Bronchial epithelial cell (primary cell): ENCODE data around the gene GJB3. TPM values are rescaled to one million over a fixed set of nuclear protein-coding genes. Genes with fewer than 3 reads are reported as not detected.

ENCODE experiments used
- DNase-seq: peaks from one replicate; pipeline ENCODE4 v3.0.0-alpha.2; 2010; ENCODE audit warnings: low read depth
- FAIRE-seq: peaks from 2 replicates; lab custom pipeline; 2011; peaks lifted over from hg19 to GRCh38; lab: Jason Lieb, UNC
- H3K27me3 ChIP-seq: 2 replicates; pipeline ENCODE4 v1.5.1; 2011; ENCODE audit warnings: low read length; ENCODE audit not compliant: control insufficient read depth, insufficient read depth
- H3K36me3 ChIP-seq: 2 replicates; pipeline ENCODE4 v1.5.1; 2011; ENCODE audit warnings: low read length; ENCODE audit not compliant: control insufficient read depth, insufficient read depth
- H3K4me3 ChIP-seq: 2 replicates; pipeline ENCODE4 v1.5.1; 2011; ENCODE audit warnings: mild to moderate bottlenecking, low read depth, low read length, control low read depth
- total RNA-seq: library from RNA; depleted of rRNA; stranded (reverse); fragments of >200 nt; gene quantifications from 2 replicates; pipeline ENCODE4 v1.2.1, GENCODE V29; 2014
- TF ChIP-seq, protein P1 (sequence below): IDR thresholded peaks from 2 replicates; pipeline ENCODE4 v1.5.1; 2011; ENCODE audit warnings: mild to moderate bottlenecking, moderate library complexity, low read length, control low read depth, inconsistent platforms; ENCODE audit not compliant: insufficient read depth, severe bottlenecking

The GJB3 gene
- total RNA-seq, 1 donor from 2014 or later: 159 TPM

GRCh38 chr1:34754964-34755637, 25.9 kb upstream of the GJB3 start, which contains the start of gene GJB5:
Gene GJB5, plus strand, starts transcription at chr1:34755047. Its CDS starts 2,284 bp downstream, at chr1:34757331.
- Histone ChIP-seq H3K27me3 (no peaks in the 10 kb centered on the region), H3K4me3 (peak within 1 kb of the TSS; percentile 45), H3K36me3 (peaks cover 7% of the 10 kb centered on the region)
- DNase-seq (peak; percentile 96), FAIRE-seq (peak; percentile 80)
- TF ChIP-seq, protein P1, sequence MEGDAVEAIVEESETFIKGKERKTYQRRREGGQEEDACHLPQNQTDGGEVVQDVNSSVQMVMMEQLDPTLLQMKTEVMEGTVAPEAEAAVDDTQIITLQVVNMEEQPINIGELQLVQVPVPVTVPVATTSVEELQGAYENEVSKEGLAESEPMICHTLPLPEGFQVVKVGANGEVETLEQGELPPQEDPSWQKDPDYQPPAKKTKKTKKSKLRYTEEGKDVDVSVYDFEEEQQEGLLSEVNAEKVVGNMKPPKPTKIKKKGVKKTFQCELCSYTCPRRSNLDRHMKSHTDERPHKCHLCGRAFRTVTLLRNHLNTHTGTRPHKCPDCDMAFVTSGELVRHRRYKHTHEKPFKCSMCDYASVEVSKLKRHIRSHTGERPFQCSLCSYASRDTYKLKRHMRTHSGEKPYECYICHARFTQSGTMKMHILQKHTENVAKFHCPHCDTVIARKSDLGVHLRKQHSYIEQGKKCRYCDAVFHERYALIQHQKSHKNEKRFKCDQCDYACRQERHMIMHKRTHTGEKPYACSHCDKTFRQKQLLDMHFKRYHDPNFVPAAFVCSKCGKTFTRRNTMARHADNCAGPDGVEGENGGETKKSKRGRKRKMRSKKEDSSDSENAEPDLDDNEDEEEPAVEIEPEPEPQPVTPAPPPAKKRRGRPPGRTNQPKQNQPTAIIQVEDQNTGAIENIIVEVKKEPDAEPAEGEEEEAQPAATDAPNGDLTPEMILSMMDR: no peak

GRCh38 chr1:34755961-34756360, 25.1 kb upstream of the GJB3 start:
- TF ChIP-seq, protein P1: no peak
- DNase-seq (no peak), FAIRE-seq (peak; percentile 36)
- Histone ChIP-seq H3K36me3 (peaks cover 7% of the 10 kb centered on the region), H3K27me3 (no peaks in the 10 kb centered on the region), H3K4me3 (peak overlapping the region; percentile 45)

- FAIRE-seq (no peak), DNase-seq (no peak)
- no peaks in the 10 kb centered on the region for H3K27me3 ChIP-seq
- H3K4me3 ChIP-seq: no peak overlapping the region
- H3K36me3 ChIP-seq: peaks cover 7% of the 10 kb centered on the region
- TF ChIP-seq, protein P1: no peak
Measured at GRCh38 chr1:34757386-34757785, 23.6 kb upstream of the GJB3 start.

- TF ChIP-seq, protein P1: no peak
- Histone ChIP-seq H3K27me3 (no peaks in the 10 kb centered on the region), H3K36me3 (peaks cover 7% of the 10 kb centered on the region), H3K4me3 (no peak overlapping the region)
- DNase-seq (peak; percentile 50), FAIRE-seq (peak; percentile 72)
Measured at GRCh38 chr1:34758751-34759150, 22.3 kb upstream of the GJB3 start.

GRCh38 chr1:34759503-34760357, 21.3 kb upstream of the GJB3 start, which contains the start of gene GJB4:
Gene GJB4, plus strand, starts transcription at chr1:34759740. Its CDS starts 1,515 bp downstream, at chr1:34761255.
- Histone ChIP-seq H3K4me3 (no peak within 1 kb of the TSS), H3K27me3 (no peaks in the 10 kb centered on the region), H3K36me3 (peaks cover 7% of the 10 kb centered on the region)
- peak; percentile 28 for FAIRE-seq
- DNase-seq: peak; percentile 64
- TF ChIP-seq, protein P1: peak; percentile 12
